Activated CD8-positive, alpha-beta T cell treated with anti-CD3 and anti-CD28 coated beads for 36 hours (primary cell): Measurements from ENCODE around the gene CHD2. TPM values are rescaled to one million over a fixed set of nuclear protein-coding genes. Genes with fewer than 3 reads are reported as not detected.

Experiments
- ATAC-seq: fragments of 200-7000 bp; cut with Tn5 transposase; one replicate; pipeline ENCODE4 v1.10.0; 2021; ENCODE audit warnings: mild to moderate bottlenecking, moderate library complexity
- CTCF ChIA-PET: fragments of 350-600 bp; sonication (Branson Sonifier 250); formaldehyde crosslinking; loops from one replicate; lab custom pipeline; 2021; ENCODE audit warnings: antibody characterized with exemption; lab: Charles Lee
- POLR2A ChIA-PET: fragments of 350-600 bp; sonication (Branson Sonifier 250); formaldehyde crosslinking; loops from one replicate; lab custom pipeline; 2021; ENCODE audit warnings: antibody characterized with exemption; lab: Charles Lee
- DNase-seq: peaks from one replicate; pipeline ENCODE4 v3.0.0-alpha.2; 2020
- H3K27ac Mint-ChIP-seq: one replicate; pipeline ENCODE4 v1.8.0; 2021; ENCODE audit warnings: mild to moderate bottlenecking, mixed read lengths
- H3K27me3 Mint-ChIP-seq: one replicate; pipeline ENCODE4 v1.8.0; 2021; ENCODE audit warnings: mixed read lengths
- H3K36me3 Mint-ChIP-seq: one replicate; pipeline ENCODE4 v1.8.0; 2021; ENCODE audit warnings: low read depth, mixed read lengths
- H3K4me1 Mint-ChIP-seq: one replicate; pipeline ENCODE4 v1.8.0; 2021; ENCODE audit warnings: low read depth, mixed read lengths
- H3K4me3 Mint-ChIP-seq: one replicate; pipeline ENCODE4 v1.8.0; 2021; ENCODE audit warnings: mild to moderate bottlenecking, moderate library complexity, mixed read lengths
- H3K9me3 Mint-ChIP-seq: one replicate; pipeline ENCODE4 v1.8.0; 2021; ENCODE audit warnings: mixed read lengths
- intact Hi-C: fragments of 100-400 bp; cut with micrococcal nuclease; formaldehyde crosslinking; loops from one replicate; pipeline ENCODE4 v1.10.0; 2022
- total RNA-seq, 2 experiments: library from RNA; stranded (reverse); gene quantifications; one replicate each; pipeline ENCODE4 v1.2.3, GENCODE V29; 2021
- TF ChIP-seq, protein P1 (sequence below): fragments of 200-600 bp; IDR thresholded peaks from one replicate; pipeline ENCODE4 v1.8.0; 2022; ENCODE audit warnings: antibody characterized with exemption, mild to moderate bottlenecking

The CHD2 gene
- total RNA-seq, 2 experiments from 2014 or later: 124 to 138 TPM

DNA sequence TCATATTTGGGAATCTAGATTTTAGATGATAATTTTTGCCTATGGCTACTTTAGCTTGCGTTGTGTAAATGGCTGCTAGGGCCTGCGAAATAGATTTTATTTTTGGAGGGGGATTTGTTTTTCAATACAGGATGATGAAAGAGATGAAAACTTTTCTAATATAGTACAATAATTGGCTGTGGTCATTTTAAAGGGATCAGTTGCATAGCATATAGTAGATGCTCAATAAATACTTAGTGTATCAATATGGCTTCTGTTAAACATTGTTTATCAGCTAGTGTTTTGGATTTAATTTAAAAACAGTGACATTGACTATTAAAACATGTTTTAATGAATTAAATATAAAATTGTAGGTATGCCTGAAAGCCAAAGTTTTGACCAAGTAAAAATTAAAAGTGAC, 6.9 kb upstream of the CHD2 start:
- H3K9me3 Mint-ChIP-seq: peaks cover 9% of the 10 kb centered on the region
- ChIA-PET POLR2A (interaction anchor here (0.9 to 19.7 kb wide), 7 partner anchors 8 to 87 kb away, joined by 3 to 642 read pairs (median 7); partner anchors contain the start of gene CHD2), CTCF (interaction anchor here (1.3 to 2.2 kb wide), 2 partner anchors 8 to 84 kb away, joined by 3 to 8 read pairs; no protein-coding TSS in a partner anchor)
- peak overlapping the region; percentile 84 for H3K27ac Mint-ChIP-seq
- TF ChIP-seq, protein P1, sequence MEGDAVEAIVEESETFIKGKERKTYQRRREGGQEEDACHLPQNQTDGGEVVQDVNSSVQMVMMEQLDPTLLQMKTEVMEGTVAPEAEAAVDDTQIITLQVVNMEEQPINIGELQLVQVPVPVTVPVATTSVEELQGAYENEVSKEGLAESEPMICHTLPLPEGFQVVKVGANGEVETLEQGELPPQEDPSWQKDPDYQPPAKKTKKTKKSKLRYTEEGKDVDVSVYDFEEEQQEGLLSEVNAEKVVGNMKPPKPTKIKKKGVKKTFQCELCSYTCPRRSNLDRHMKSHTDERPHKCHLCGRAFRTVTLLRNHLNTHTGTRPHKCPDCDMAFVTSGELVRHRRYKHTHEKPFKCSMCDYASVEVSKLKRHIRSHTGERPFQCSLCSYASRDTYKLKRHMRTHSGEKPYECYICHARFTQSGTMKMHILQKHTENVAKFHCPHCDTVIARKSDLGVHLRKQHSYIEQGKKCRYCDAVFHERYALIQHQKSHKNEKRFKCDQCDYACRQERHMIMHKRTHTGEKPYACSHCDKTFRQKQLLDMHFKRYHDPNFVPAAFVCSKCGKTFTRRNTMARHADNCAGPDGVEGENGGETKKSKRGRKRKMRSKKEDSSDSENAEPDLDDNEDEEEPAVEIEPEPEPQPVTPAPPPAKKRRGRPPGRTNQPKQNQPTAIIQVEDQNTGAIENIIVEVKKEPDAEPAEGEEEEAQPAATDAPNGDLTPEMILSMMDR: no peak
- H3K4me3 Mint-ChIP-seq: peak overlapping the region; percentile 68
- peaks cover 76% of the 10 kb centered on the region for H3K4me1 Mint-ChIP-seq
- DNase-seq (no peak), ATAC-seq (no peak)
- H3K36me3 Mint-ChIP-seq: peaks cover 81% of the 10 kb centered on the region
- H3K27me3 Mint-ChIP-seq: no peaks in the 10 kb centered on the region
- intact Hi-C loops: no loop called here

DNA sequence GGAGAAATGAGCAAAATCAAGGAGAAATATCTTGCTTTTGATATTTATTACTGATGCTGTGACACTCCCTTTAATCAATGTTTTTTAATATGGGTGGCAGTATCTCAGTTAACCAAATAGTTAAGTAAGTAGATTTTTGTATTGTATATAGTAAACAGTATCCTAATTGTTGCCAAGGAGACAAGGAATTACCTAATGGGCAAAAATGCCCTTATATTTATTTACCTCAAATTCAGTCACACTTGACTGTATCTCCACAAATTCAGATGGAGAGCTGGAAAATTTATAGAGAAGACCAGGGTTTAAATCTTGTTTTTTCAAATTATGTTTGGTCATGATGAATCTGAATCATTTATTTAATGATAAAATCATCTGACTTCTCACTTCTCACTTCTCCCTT, 3.6 kb upstream of the CHD2 start:
- TF ChIP-seq, protein P1: no peak
- CTCF ChIA-PET: interaction anchor here (1.3 to 3.1 kb wide), 5 partner anchors 11 to 133 kb away, joined by 4 to 8 read pairs (median 6); no protein-coding TSS in a partner anchor
- DNase-seq (no peak), ATAC-seq (no peak)
- H3K4me1 Mint-ChIP-seq: peaks cover 65% of the 10 kb centered on the region
- H3K9me3 Mint-ChIP-seq: peaks cover 13% of the 10 kb centered on the region
- intact Hi-C loops: no loop called here
- POLR2A ChIA-PET: interaction anchor here (0.6 to 19.7 kb wide), 6 partner anchors 8 to 87 kb away, joined by 3 to 642 read pairs (median 14); partner anchors contain the start of gene CHD2
- no peaks in the 10 kb centered on the region for H3K27me3 Mint-ChIP-seq
- H3K36me3 Mint-ChIP-seq: peaks cover 83% of the 10 kb centered on the region
- H3K27ac Mint-ChIP-seq: peak overlapping the region; percentile 86
- peak overlapping the region; percentile 13 for H3K4me3 Mint-ChIP-seq

DNA sequence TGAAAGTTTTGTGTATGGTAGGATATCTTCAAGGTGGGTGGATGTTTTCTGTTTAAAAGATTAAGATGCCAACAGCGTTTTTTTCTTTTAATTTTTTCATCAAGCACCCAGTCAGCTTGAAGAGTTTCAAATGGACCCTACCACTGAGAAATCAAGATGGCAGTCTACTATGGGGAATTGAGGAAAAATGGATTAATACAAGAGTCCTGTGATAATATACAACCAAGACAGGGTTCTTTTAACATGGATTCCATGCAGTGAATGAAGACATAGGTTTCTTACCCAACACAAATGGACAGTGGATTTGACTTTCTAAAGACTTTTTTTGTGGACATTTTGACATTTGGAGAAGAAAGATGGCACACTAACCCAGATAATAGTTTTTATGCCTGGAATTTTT, 2.5 kb upstream of the CHD2 start:
- TF ChIP-seq, protein P1: no peak
- Mint-ChIP-seq H3K4me3 (peak overlapping the region; percentile 13), H3K27ac (peak overlapping the region; percentile 86), H3K4me1 (peaks cover 56% of the 10 kb centered on the region), H3K36me3 (peaks cover 81% of the 10 kb centered on the region), H3K9me3 (peaks cover 13% of the 10 kb centered on the region), H3K27me3 (no peaks in the 10 kb centered on the region)
- intact Hi-C loops: no loop called here
- CTCF ChIA-PET: interaction anchor here (0.7 to 3.1 kb wide), 6 partner anchors 8 to 132 kb away, joined by 3 to 8 read pairs (median 4); no protein-coding TSS in a partner anchor
- no peak for DNase-seq
- no peak for ATAC-seq
- POLR2A ChIA-PET: interaction anchor here (1.5 to 19.7 kb wide), 5 partner anchors 7 to 88 kb away, joined by 6 to 642 read pairs (median 21); partner anchors contain the start of gene CHD2

DNA sequence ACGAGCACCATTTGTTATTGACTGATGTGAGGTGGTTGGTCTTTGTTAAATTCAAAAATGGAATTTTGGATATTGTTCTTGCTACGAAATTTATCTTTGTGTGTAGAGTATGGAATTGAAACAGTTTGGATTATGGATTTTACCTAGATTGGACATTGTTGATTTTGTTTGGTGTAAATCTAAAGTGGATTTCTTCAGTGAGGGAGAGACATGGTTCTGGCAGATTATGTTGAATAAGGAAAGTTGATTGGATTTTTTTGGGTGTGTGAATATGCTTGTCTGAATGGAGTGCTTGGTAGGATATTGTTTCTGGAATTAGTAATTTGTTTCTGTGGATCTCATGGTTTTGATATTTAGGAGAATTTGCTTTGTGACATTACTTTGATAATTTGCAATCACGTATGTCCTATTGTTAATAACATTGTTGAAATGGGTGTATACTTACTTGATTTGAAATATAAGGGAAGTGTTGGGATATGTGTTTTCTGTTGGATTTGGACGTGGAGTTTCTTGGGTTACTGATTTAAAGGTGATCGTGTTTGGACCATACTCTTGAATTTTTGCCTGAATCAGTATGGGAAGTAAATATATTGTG, 1.0 kb upstream of the CHD2 start:
- POLR2A ChIA-PET: interaction anchor here (1.0 to 11.6 kb wide), 14 partner anchors 9 to 90 kb away, joined by 3 to 642 read pairs (median 10); no protein-coding TSS in a partner anchor
- Mint-ChIP-seq H3K27ac (peak overlapping the region; percentile 99), H3K9me3 (peaks cover 11% of the 10 kb centered on the region), H3K36me3 (peaks cover 81% of the 10 kb centered on the region), H3K4me3 (peak overlapping the region; percentile 99), H3K27me3 (no peaks in the 10 kb centered on the region), H3K4me1 (peaks cover 45% of the 10 kb centered on the region)
- no peak for DNase-seq
- CTCF ChIA-PET: interaction anchor here (1.1 to 6.5 kb wide), 9 partner anchors 8 to 90 kb away, joined by 3 to 64 read pairs (median 10); no protein-coding TSS in a partner anchor
- intact Hi-C loops: no loop called here
- no peak for ATAC-seq
- TF ChIP-seq, protein P1: no peak

DNA sequence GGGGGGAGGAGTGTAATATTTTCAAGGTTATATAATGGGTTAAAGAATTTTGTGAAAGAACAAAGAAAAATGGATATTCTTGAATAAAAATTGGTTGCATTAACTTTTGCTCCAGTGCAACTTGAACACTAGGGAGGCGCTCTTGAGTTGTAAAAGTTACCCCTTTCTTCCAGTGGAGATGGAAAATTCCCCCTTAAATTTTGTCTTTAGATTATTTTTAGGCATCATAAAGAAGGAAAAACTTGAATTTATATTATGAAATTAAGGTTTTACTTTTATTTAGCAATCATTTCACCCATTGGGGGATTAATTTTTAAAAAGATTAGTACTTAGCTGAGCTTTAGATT, 550 bp upstream of the CHD2 start:
- CTCF ChIA-PET: interaction anchor here (1.1 to 6.5 kb wide), 9 partner anchors 8 to 90 kb away, joined by 3 to 64 read pairs (median 10); no protein-coding TSS in a partner anchor
- H3K36me3 Mint-ChIP-seq: peaks cover 84% of the 10 kb centered on the region

More for the DNA sequence above, 550 bp upstream of the CHD2 start:
- H3K27me3 Mint-ChIP-seq: no peaks in the 10 kb centered on the region
- H3K4me1 Mint-ChIP-seq: peaks cover 41% of the 10 kb centered on the region
- ATAC-seq (no peak), DNase-seq (peak; percentile 46)
- TF ChIP-seq, protein P1: peak; percentile 75
- POLR2A ChIA-PET: interaction anchor here (1.0 to 11.6 kb wide), 15 partner anchors 9 to 98 kb away, joined by 3 to 642 read pairs (median 8); no protein-coding TSS in a partner anchor
- peak overlapping the region; percentile 99 for H3K27ac Mint-ChIP-seq
- peak overlapping the region; percentile 99 for H3K4me3 Mint-ChIP-seq
- H3K9me3 Mint-ChIP-seq: peaks cover 11% of the 10 kb centered on the region
- intact Hi-C loops: no loop called here
